ENCODE results near the gene CHST10.

CHST10 gene

DNA sequence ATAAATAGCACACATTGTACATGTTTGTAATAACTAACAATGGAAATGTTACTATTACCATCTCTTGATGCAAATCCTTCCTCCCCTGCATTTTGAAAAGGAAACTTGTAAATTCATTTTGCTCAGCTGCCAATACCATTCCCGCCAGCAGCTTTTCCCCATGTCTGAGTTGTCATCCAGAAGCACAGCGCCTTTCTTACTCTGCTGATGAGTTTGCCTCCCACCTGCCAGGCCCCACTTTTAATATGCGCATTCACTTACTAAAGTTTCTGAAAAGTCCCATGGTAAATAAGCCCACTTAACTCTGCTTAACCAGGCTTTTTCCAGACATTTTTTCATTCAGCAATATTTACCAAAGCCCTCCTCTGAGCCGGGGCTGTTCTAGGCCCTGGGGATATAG is 3.9 kb downstream of the CHST10 start:
- DNase-seq (ENCODE audit: low read depth), result no peak

DNA sequence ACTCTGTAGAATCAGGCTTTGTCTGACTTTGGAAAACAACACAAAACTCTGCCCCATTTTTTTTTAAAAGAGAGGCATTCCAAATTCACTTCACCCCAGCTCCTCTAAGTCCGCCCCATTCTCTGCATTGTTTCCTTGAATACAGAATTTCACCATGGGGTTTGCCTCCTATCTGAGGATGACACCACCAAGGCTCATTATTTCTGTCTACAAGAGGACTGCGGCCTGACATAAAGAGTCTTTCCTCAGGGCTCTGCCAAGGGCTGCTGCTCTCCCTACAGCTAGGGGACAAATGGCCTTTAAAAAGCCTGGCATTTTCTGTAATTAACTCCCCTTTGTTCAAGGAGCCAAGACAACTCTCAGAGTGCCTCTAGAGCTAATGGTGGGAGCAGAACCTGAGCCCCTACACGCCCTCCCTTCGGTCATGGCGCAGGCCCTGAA is 4.6 kb downstream of the CHST10 start:
- DNase-seq (ENCODE audit: low read depth), result no peak

DNA sequence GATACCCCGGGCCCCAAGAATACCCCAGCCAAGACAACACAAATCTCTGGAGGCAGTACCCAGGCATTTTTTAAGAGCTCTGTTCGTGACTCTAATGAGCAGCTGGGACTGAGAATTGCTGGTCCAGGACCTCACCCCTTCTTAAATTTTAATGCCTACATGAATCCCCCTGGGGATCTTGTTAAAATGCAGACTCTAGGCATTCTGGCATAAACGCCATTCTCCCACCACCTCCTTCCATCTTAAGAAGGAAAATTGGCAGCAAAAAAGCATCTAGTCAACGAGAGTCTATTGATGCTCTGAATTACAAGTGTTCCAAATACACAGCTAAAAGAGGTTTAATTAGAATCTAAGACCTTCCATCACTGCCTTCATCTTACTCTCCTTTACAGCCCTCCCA is 5.0 kb downstream of the CHST10 start:
- no peak for DNase-seq (ENCODE audit: low read depth)

DNA sequence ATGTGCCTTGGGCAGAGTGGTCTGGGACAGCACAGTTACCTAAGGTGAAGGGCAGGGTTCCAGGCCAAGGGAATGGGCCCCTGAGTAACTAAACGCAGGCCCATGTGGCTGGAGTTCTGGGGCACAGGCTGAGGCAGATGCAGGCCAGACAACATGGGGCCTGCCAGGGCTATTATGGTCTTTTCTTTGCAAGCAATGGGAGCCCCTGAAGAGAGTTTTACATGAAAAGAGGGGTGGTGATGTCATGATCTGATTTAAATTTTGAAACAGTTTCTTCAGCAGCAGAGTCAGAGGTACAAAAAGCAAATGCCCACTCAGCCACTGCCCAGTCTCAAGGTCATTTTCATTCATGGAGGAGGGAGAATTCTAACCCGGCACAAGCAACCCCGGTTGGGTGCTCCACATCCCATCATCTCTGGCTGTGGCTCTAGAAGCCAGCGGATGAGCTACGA is 5.6 kb downstream of the CHST10 start:
- DNase-seq (ENCODE audit: low read depth), result no peak

DNA sequence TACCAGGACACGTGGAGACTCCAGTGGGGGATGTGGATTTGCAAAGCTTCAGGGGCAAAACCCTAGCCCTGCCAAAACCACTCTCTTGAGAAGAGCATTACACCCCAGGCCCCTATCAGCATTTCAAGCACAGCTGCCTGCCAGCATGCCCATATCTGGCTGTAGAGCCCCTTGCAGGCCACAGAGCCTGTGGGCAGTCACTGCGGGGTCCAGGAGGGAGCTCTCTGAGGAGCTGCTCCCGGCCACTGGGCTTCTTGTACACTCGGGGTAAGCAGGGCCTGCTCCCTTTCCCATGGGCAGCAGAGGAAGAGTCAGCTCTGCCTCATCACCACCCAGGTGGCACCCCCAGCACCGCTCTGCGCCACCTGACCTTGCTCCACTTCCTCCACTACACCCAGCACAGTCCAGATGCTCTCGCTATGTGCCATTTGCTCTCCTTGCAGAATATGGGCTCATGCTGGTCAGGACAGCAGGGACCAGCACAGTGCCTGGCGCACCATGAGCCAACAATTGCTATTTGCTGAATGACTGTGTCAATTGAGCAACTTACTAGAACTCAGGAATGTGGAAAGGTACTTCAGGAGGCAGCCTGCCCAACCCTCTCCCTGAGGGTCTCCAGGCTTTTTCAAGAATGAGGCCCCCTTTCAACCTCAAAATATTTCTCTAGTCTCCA is 7.4 kb downstream of the CHST10 start:
- no peak for DNase-seq (ENCODE audit: low read depth)

DNA sequence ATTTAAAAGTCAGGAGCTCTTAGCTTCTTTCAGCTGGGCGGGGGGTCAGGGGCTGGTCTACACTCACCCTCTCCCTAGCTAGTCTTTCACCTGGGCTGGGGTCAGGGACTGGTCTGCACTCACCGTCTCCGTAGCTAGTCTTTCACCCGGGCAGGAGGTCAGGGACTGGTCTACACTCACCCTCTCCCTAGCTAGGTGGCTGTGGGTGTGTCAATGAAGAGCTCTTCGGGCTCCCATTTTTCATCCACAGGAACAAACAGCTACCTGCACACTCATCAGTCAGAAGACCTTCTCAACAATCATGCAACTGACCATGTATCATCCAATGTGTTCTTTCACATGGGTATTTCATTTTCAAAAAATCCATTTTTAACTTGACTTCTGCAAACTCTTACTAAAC is 8.0 kb downstream of the CHST10 start:
- DNase-seq (ENCODE audit: low read depth), result no peak

DNA sequence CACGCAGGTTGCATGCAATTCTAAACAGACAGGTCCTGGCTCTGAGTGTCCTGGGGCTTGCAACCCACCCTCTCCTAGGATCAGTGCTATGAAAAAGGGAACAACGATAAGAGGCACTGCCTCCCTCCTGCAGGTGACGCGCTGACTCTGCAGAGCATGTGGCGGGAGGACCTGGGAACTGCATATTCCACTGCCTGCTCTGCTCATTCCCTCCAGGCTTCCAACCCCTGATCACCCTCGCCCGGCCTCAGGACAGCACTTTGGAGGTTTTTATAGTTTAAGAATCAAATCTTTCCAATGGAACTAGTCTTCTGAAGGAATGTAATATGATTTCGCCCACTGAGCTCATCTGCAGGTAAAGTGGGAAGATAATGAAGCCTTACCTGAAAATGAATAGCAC is 8.5 kb downstream of the CHST10 start:
- no peak for DNase-seq (ENCODE audit: low read depth)

DNA sequence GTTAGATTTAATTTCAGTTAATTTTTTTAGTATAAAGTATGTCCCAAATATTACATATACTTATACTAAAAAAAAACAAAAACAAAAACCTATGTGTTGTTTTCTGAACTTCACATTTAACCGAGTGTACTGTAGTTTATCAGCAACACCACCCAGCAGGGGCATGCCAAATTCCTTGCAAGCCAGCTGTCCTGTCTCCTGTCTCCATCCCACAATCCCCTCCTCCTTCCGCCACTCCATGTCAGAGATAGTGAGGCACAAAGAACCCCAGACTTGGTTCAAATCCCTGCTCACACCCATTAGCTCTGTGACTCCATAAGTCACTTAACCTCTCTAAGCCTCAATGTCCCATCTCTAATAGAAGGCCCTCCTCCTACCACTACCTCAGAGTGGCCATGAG is 9.4 kb downstream of the CHST10 start:
- DNase-seq (ENCODE audit: low read depth), result no peak

DNA sequence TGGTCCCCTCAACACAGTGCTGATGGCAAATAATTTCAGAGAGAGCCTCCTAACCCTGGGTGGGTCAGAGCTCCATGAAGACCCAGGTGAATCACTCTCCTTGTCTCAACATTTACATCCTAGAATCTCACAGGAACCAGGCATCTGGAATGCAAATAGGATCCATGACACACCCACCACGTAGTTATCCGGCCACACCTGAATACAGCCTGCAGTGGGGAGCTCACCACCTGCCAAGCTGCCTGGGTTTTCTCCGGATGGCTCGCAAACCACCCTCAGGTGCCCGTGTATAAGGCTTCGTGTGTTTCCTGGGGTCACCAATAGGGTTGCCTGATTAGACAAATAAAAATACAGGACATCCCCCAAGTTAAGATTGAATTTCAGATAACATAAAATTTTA is 9.9 kb downstream of the CHST10 start:
- no peak for DNase-seq (ENCODE audit: low read depth)

DNA sequence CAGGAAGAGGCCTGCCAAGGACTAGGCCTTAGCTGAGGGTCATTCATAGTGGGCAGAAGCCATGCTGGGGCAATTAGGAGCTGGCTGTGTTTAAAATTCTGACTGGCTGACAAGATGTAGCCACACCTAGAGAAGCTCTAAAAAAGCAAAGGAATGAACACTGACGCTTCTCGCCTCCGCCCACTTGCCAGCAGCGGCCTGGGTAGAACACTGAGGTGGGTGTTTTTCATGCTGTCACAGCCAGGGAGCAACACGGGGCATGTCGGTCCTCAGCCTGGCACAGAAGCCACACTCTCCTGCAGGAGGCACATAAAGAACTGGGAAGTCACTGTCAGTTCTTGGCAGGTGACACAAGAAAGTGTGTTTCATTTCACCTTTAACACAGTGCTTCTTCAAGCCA is 10.4 kb downstream of the CHST10 start:
- no peak for DNase-seq (ENCODE audit: low read depth)

DNA sequence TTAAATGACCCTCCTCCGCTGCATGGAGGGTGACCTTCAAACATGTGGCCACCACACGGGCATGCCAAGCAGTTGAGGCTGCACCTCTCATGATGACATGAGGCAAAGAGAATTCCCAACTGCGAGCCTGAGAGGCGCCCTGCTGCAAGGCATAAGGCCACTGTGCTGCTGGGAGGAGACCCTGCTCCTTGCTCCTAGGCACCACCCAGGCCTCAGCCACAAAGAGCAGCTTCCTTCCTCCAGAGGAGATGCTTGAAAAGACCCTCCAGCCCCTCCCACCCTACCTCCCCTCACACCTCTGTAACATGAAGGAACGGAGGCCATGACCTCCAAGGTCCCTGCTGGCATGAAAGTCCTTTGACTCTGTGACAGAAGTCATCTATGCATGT is 11.4 kb downstream of the CHST10 start:
- no peak for DNase-seq (ENCODE audit: low read depth)

DNA sequence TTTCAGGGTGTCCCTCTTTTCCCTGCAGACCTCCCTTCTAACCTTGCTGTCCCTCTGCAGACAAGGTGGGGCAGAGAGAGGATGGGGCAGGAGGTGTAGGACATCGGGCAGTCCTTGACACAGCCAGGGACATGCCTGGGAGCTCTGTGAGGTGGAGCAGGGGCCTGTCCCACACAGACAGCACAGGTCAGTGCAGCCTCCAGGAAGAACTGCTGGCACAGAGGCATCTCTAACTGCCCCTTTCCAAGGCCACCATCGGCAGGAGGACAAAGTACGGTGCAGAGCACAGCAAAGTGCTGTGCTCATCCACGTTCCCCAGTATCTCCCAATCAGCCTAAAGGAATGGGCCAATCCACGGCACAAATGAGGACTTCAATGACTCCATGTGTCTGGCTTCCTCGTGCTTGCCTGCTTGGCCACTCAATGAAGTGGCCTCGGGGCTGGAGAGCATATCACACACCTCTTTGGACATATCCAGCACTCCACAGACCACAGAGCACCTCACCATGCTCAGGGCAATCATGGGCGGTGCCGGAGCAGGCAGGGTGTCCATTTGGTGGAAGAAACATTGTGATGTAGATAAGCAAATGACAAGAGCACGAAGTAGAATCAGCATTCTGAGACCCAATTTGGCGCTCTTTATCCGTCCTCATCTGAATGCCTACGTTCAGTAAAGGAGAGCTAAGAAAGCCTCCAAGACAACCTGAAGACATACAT is 11.9 kb downstream of the CHST10 start:
- no peak for DNase-seq (ENCODE audit: low read depth)

DNA sequence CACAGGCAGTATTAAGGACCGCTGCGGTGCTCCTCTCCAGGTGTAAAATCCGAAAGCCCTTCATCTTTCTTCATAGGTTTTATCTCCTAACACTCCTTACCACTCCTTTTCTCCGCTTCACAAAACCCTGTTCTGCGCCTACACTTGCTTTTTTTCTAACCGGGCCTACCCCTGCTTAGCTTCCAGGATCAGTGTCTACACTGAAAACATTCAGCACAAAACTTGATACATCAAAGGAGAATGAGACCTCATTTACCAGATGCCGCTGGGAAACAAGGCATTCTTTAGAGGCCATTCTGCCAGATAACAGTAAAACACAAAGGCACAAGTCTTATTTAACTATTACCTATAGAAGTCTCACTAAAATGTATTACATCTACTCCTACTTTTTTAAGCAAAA is 13.1 kb downstream of the CHST10 start:
- DNase-seq (ENCODE audit: low read depth), result no peak

DNA sequence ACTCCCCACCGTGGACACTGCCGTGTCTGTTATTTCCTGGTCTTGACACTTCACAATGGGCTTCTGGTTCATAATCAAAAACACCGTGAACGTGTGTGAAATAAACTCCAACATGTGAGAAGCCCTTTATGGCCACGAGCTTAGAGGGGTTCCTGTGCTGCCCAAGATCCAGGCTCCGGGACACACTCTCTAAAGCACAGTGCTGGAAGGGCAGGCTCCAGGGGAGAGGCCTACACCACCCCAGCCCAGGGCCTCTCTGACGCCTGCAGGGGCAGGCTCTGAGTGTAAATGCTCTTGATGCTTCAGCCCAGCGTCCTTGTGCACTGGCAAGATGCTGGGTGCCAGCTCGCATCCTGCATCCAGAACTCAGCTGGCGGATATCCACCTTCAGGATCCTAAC is 13.7 kb downstream of the CHST10 start:
- no peak for DNase-seq (ENCODE audit: low read depth)

DNA sequence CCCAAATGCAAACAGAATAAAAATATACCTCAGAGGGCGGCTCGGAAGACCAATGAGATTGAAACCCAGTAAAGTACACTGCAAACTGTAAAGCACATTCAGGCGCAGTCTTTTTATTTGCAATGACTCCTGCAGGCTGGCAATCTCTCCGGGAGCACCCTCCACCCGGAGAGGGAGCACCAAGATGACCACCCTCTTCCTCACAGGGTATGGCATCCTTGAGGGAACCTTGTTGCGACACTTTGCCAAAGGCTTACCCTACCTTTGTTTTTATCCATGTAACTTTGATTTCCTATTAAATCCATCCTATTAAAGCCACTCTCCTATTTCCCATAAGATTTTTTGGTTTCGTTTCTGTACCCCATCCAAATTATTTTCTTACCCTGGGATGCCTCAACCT is 16.2 kb downstream of the CHST10 start:
- no peak for DNase-seq (ENCODE audit: low read depth)

DNA sequence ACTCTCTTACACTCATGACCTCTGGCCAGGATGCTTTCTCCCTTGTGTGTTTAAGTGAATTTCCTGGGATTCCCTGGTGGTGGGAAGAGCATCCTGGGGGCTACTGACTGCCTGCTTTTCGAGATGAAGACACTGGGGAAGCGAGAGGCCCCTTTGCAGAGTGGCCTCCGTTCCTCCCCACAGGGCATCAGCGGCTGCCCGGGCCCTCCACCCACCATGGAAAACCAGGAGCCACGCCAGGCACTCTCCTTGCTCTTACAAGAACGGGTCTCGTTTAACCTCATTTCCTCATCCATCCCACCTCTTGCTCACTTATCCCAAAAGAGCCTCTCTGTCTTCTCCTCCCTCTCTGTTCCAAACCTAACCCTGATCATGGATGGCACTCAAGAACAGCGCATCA is 17.8 kb downstream of the CHST10 start:
- no peak for DNase-seq (ENCODE audit: low read depth)

DNA sequence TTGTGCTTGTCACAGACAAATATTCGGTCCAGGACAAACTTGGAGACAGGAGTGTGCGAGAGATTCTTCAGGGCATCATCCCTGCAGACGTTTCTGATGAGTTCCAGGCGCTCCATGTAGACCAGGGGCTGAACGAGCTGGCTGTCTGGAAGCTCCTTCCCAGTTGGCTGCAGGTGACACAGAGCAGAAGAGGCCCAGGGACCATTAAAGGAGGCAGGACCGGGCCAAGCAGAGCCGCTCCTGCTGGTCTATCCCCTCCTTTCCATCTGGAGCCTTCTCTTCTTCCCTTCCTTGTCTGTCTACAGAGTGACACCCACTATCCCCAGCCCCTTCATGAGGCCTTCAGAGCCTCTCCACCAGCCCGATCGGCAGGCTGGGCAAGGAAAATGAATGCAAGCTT is 19.5 kb downstream of the CHST10 start:
- no peak for DNase-seq (ENCODE audit: low read depth)

DNA sequence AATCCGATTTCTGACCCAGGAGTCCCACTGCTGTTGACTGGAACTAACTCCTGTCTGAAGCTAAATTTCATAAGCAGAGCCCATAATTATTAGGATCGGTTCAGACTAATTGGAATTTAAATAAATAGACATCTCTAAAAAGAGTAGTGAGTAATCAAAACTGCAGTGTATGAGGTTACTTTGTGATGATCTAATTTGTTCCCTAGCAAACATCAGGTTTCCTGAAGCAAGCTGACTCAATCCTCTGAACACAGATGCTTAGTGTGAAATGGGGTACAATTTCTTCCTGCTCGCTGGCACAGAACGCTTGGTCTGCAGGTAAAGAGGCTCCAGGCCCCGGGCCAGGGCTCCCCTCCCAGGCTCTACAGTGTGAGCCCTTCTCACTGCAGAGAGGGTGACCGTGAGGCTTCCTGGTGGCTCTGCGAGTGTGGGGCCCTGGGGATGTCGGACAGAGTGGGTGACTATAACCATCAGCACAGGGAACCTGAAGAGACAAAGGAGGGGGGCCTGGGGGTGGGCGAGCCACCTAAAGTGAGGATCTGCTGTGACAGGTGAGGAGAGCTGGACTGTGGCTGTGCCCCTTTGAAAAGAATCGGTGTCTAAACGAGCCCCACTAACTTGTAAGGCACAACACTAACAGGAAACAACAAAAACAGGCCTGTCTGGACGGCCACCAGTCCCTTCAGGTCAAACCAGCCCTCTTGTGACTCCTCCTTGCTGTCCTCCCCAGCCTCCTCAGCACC is 20.2 kb downstream of the CHST10 start:
- no peak for DNase-seq (ENCODE audit: low read depth)

DNA sequence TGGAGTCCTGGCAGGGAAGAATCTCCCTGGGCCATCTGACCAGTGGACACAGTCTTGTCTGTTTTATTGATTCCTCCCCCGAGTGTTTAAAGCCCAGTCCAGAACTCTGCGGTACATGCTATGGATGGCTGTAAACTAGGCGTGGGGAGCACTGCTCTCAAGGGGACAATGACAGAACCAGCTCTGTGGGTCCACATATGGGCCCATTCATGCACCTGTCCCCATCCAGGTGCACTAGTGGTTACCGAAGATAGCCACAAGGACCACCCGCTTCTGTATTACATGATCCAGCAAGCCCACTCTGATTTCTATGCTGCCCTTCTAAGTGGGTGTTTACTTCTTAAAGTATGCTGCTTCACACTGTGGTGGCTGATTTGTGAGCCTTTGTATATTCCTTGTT is 21.0 kb downstream of the CHST10 start:
- no peak for DNase-seq (ENCODE audit: low read depth)

DNA sequence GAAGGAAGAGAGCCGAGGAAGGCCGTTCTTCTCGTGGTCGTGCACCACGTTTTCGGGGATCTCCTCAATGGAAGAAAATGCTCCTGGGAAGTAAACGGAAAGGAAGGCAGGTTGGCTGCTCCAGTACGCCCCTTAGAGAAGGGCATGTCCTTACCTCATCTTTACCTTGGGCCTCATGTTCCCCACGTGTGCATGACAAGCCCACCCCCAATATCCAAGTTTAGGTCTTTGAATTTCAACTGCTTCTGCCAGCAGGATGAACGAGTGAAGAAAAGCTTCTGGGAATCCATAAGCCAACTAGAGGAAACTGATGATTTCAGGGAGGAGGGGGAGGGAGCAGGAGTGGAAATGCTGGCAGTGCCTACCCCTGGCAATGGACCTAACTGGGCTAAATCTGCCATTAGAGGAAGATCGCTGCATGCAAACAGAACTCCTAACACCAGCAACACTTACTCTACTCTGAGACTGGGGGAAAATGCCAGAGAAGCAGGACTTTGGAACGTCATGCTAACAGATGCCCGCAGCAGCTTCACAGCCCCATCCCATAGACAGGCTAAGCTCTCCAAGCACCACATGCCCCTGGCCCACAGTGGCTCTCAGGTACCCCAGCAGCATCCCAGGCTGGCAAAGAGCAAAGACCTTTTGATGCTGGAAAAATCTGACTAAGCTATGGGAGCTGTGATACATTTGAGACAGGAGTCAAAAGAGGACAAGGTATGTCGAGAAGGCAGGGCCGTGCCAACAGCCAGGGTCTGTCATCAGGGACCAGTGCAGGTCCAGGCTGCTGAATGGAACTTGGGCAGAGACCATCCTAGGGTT is 21.7 kb downstream of the CHST10 start:
- DNase-seq (ENCODE audit: low read depth), result no peak

DNA sequence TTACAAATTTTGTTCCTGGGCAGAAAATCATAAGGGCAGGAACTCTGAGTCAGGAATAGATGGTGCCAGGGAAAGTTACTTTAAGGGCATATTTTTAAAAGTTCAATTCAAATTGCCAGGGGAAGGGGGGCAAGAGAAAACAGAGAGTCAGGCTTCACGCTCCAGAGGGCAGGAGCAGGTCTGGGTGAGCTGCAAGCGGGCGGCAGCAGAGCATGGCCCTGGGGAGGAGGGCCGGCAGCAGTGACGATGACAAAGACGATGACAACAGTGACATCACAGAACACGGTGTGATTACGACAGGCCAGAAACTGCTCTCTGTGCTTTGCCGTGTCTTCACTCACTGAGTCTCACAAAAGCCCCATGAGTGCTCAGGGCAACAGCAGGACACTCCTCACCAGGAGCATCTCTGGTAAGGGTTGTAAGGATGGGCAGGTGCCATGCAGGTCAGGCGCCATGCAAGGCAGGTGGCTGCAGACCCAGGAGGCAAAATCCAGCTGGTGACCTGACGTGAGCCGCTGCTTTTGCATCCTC is 23.3 kb downstream of the CHST10 start:
- no peak for DNase-seq (ENCODE audit: low read depth)

DNA sequence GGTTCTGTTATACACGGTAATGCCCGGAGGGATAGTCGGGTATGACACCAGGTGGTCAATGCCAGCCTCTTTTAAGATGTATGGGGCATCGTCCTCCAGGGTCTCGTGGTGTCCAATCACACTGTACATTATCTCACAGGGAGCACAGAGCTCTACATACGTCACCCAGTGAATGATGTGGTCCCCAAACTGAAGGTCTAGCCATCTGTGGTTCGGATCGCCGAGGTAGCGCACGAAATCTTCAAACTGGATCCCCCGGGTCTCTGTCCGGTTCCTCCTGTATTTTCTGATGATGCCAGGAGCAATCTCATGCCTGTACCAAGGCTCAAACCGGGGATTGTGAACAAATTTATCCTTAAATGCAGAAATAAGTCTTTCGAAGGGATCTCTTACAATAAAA is 24.1 kb downstream of the CHST10 start:
- DNase-seq (ENCODE audit: low read depth), result no peak
